Esophagus squamous epithelium (tissue), 4 donors: ENCODE data around the gene ALKBH2.

Experiments
- CTCF ChIP-seq, 6 experiments: fragments of 450-650 bp in 4 of 6; fragments of 200-600 bp in 2 of 6; sonication (generic) in 2 of 6; IDR thresholded peaks; one replicate each; pipeline ENCODE4 v1.5.1; 2016 to 2019; ENCODE audit warnings: antibody characterized with exemption in 6 of 6, mild to moderate bottlenecking in 4 of 6, moderate library complexity in 4 of 6
- POLR2A ChIP-seq, 4 donors: fragments of 450-650 bp; IDR thresholded peaks; one replicate each; pipeline ENCODE4 v1.6.1; 2017; ENCODE audit warnings: antibody characterized with exemption in 4 of 4, mild to moderate bottlenecking in 4 of 4, moderate library complexity in 3 of 4

- TF ChIP-seq CTCF (IDR thresholded peaks at IDR 0.05) (no peak), POLR2A (IDR thresholded peaks at IDR 0.05) (no peak)
Measured at GRCh38 chr12:109140560-109140959, 47.3 kb upstream of the ALKBH2 start.
